WTC11 (cell line): ENCODE measurements around the gene ADGB.

Experiments used
- ESRRA ChIP-seq: sonication (generic); formaldehyde crosslinking; IDR thresholded peaks from 2 replicates; pipeline ENCODE4 v1.8.1; 2022; ENCODE audit warnings: mild to moderate bottlenecking, missing genetic modification reagents, borderline replicate concordance
- NFYB ChIP-seq: sonication (generic); formaldehyde crosslinking; conservative IDR thresholded peaks from 2 replicates; pipeline ENCODE4 v1.8.0; 2022; ENCODE audit warnings: low read depth, missing genetic modification reagents
- SMAD4 ChIP-seq: sonication (generic); formaldehyde crosslinking; IDR thresholded peaks from 2 replicates; pipeline ENCODE4 v1.8.0; 2022; ENCODE audit warnings: mild to moderate bottlenecking, missing genetic modification reagents
- ZNF317 ChIP-seq: sonication (generic); formaldehyde crosslinking; IDR thresholded peaks from 2 replicates; pipeline ENCODE4 v1.8.1; 2023; ENCODE audit warnings: low read depth, mild to moderate bottlenecking, moderate library complexity, missing genetic modification reagents, borderline replicate concordance
- TF ChIP-seq, protein P1 (sequence below): sonication (generic); formaldehyde crosslinking; IDR thresholded peaks from 2 replicates; pipeline ENCODE4 v1.8.0; 2022; ENCODE audit warnings: mild to moderate bottlenecking, missing genetic modification reagents
- TF ChIP-seq, protein P2 (sequence below): sonication (generic); formaldehyde crosslinking; IDR thresholded peaks from 2 replicates; pipeline ENCODE4 v1.8.0; 2022; ENCODE audit warnings: mild to moderate bottlenecking, missing genetic modification reagents
- TF ChIP-seq, protein P3 (sequence below): fragments of 200-600 bp; IDR thresholded peaks from 2 replicates; pipeline ENCODE4 v1.8.0; 2022; ENCODE audit warnings: antibody characterized with exemption

- TF ChIP-seq ESRRA (CRISPR knock-in tag) (no peak), NFYB (no peak), SMAD4 (CRISPR knock-in tag) (no peak), ZNF317 (no peak)
- TF ChIP-seq, protein P1, sequence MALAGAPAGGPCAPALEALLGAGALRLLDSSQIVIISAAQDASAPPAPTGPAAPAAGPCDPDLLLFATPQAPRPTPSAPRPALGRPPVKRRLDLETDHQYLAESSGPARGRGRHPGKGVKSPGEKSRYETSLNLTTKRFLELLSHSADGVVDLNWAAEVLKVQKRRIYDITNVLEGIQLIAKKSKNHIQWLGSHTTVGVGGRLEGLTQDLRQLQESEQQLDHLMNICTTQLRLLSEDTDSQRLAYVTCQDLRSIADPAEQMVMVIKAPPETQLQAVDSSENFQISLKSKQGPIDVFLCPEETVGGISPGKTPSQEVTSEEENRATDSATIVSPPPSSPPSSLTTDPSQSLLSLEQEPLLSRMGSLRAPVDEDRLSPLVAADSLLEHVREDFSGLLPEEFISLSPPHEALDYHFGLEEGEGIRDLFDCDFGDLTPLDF (CRISPR knock-in tag), result no peak
- TF ChIP-seq, protein P2, sequence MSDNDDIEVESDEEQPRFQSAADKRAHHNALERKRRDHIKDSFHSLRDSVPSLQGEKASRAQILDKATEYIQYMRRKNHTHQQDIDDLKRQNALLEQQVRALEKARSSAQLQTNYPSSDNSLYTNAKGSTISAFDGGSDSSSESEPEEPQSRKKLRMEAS, result no peak
- TF ChIP-seq, protein P3, sequence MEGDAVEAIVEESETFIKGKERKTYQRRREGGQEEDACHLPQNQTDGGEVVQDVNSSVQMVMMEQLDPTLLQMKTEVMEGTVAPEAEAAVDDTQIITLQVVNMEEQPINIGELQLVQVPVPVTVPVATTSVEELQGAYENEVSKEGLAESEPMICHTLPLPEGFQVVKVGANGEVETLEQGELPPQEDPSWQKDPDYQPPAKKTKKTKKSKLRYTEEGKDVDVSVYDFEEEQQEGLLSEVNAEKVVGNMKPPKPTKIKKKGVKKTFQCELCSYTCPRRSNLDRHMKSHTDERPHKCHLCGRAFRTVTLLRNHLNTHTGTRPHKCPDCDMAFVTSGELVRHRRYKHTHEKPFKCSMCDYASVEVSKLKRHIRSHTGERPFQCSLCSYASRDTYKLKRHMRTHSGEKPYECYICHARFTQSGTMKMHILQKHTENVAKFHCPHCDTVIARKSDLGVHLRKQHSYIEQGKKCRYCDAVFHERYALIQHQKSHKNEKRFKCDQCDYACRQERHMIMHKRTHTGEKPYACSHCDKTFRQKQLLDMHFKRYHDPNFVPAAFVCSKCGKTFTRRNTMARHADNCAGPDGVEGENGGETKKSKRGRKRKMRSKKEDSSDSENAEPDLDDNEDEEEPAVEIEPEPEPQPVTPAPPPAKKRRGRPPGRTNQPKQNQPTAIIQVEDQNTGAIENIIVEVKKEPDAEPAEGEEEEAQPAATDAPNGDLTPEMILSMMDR, result no peak
These were observed 52.7 kb downstream of the ADGB start for GRCh38 chr6:146651482-146651863.
